ENCODE measurements around the gene SLC22A2.

The SLC22A2 gene

DNA sequence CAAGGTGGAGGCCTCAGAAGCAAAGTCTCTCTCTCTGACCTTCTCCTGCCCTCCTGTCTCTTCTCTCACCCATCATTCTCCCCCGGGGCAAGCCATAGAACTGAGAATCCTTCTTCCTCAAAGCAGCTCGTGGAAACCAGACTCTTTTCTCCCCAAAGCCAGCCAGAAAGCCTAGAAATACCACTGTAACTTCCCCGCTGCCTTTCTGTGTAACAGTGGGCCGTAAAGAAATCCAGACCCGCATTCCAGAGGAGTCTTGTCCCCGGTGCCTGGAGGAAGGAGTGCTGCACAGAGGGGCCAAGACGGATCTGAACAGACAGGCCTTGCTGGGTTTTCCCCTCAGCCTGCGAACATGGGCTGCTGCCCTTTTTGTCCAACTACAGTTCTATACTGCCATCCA, 977 bp upstream of the SLC22A2 start:
- TF ChIP-seq, protein P1, sequence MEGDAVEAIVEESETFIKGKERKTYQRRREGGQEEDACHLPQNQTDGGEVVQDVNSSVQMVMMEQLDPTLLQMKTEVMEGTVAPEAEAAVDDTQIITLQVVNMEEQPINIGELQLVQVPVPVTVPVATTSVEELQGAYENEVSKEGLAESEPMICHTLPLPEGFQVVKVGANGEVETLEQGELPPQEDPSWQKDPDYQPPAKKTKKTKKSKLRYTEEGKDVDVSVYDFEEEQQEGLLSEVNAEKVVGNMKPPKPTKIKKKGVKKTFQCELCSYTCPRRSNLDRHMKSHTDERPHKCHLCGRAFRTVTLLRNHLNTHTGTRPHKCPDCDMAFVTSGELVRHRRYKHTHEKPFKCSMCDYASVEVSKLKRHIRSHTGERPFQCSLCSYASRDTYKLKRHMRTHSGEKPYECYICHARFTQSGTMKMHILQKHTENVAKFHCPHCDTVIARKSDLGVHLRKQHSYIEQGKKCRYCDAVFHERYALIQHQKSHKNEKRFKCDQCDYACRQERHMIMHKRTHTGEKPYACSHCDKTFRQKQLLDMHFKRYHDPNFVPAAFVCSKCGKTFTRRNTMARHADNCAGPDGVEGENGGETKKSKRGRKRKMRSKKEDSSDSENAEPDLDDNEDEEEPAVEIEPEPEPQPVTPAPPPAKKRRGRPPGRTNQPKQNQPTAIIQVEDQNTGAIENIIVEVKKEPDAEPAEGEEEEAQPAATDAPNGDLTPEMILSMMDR (IDR thresholded peaks at IDR 0.05; ENCODE audit: low read depth, low read length) = no peak
- no peak overlapping the region for H3K4me3 ChIP-seq (ENCODE audit: low read depth, low read length)

DNA sequence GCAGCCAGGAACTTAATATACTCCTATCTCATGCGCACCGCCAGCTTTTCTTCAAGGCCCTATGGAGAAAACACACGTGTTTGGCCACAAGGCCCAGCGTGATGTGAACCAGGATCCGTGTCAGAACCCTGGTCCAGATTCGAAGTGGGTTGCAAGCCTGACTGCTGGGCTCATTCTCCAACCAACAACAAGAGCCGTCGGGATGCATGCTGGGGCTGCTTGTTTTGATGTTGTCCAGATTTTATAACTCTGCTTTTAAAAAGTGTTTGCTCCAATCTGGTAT, 463 bp upstream of the SLC22A2 start:
- no peak overlapping the region for H3K4me3 ChIP-seq (ENCODE audit: low read depth, low read length)
- TF ChIP-seq, protein P1 (IDR thresholded peaks at IDR 0.05; ENCODE audit: low read depth, low read length) = no peak

DNA sequence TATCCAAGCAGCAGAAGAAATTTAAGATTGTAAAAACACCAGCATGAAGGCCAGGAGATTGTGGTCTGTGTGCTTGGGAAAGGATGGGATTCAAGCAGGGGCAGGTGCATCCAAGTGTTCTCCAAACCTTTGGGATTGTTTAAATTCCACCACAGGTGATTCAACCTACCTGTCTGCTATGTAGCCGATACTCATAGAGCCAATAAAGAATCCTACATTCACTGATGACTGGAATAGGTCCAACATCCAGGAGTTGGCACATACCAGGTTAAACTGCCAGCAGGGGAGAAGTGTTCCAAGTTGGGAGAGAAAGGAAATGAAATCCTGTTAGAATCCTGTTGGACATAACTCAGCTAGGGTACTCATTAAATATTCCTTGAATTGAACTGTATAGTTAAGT, 2.2 kb downstream of the SLC22A2 start:
- TF ChIP-seq, protein P1 (IDR thresholded peaks at IDR 0.05; ENCODE audit: low read depth, low read length) = no peak
- no peak overlapping the region for H3K4me3 ChIP-seq (ENCODE audit: low read depth, low read length)

DNA sequence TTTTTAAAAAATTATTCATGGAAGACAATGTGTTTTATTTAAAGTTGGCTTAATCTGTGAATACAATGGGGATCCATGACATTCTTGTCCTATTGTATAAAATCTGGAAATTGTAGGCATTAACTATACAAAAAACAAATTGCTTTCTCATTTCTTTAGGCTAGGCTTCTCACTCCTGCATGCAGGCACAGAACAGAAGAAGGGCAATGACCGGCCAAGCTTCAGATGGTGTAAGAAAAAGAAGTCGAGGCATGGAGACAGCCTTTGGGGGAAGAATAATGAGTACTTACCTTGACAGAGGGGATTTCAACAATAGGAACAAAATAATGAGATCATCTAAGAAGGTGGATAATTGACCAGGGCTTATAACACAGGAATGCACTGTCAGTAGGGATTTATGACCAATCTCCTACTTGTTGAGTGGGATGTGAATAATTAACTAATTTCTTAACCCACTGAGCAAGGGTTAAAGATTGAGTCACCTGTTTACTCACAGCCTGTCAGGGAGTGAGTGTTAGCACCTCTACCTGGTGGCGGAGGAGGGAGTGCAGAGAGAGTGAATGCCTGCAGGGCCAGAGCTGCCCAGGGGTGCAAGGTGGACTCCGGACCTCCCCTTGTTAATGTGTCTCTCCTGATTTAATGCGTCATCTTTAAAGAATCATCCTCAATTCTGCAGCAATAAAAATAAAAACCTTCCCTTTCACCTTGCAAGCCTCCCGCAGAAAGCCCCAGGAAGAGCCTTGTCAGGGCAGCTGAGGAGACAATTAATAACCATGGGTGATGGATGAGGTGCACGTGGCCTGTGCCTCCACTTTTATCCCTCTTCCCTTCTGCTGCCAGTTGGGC, 3.9 kb downstream of the SLC22A2 start:
- H3K4me3 ChIP-seq (ENCODE audit: low read depth, low read length) = no peak overlapping the region
- TF ChIP-seq, protein P1 (IDR thresholded peaks at IDR 0.05; ENCODE audit: low read depth, low read length) = no peak

DNA sequence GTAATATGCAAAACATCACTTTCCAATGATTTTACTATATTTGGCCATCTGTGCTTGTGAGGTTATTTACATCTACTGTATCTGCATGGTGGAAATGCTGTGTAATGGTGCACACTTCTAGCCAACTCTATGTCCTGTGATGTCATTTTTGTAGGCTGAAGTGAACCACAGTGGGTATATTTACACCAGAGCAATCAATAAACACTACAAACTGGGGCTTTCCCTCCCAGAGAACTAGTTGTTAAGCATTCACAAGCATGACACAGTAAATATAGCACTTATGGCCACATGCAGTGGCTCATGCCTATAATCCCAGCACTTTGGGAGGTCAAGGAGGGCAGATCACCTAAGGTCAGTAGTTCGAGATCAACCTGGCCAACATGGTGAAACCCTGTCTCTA, 4.9 kb downstream of the SLC22A2 start:
- TF ChIP-seq, protein P1 (IDR thresholded peaks at IDR 0.05; ENCODE audit: low read depth, low read length) = no peak
- no peak overlapping the region for H3K4me3 ChIP-seq (ENCODE audit: low read depth, low read length)

DNA sequence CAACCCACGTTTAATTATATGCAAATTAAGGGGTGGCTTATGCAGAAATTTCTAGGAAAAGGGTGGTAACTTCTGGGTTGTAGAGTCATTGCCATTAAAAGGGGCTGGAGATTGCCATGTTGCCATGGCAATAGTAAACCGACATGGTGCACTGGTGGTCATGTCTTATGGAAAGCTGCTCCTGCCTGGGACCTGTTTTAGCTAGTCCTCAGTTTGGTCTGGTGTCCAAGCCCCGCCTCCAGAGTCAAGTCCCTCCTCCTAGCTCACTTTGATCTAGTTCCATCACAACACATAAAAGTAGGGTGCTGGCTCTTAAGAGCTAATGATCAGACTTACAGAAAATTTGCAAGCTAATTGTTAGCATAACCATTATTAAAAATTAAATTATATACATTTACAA, 5.3 kb downstream of the SLC22A2 start:
- H3K4me3 ChIP-seq (ENCODE audit: low read depth, low read length) = no peak overlapping the region
- TF ChIP-seq, protein P1 (IDR thresholded peaks at IDR 0.05; ENCODE audit: low read depth, low read length) = no peak

DNA sequence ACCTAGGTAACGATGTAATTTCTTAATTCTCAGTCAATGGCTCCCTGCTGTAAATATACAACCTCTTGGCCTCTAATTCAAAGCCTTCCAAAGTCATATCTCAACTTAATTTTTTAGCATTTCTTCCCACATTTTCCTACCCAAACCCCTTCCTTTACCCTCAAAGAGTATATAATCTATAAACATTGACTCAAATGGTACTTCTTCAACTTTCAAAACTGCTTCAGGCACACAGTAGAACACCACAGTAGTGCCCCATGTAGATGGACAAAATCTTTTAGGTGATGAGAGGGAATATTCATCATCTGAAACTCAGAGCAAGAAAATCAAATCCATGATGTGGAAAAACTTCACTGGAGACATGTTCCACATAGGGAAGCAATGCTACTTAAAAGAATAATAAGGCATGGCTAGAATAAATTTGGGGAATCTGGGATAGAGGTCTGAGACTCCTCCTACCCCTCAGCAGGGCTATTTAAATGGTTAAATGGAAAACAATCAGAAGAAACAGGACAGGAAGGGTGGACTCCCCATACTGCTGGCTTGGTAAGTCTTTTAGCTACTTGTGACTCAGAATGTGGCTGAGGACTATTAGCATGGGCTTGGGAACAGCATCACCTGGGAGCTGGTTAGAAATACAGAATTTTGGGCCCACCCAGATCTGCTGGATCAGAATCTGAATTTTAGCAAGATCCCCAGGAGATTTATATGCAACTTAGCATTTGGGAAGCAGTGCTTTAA, 6.4 kb downstream of the SLC22A2 start:
- H3K4me3 ChIP-seq (ENCODE audit: low read depth, low read length) = no peak overlapping the region
- TF ChIP-seq, protein P1 (IDR thresholded peaks at IDR 0.05; ENCODE audit: low read depth, low read length) = no peak
